Spleen (tissue), 11 donors: ENCODE data around the gene SYTL4. TPM values are rescaled to one million over a fixed set of nuclear protein-coding genes. Genes with fewer than 3 reads are reported as not detected.

Experiments
- DNase-seq: peaks from one replicate; pipeline ENCODE4 v3.0.0-alpha.2; 2020
- H3K27ac ChIP-seq, 8 donors: fragments of 200-600 bp; sonication (generic) in 7 of 8; 1 replicate in 4 of 8; 2 replicates in 4 of 8; pipeline versions ENCODE4 v1.5.0 to v1.8.0; 2016 to 2021; ENCODE audit warnings: inconsistent platforms in 4 of 8, mild to moderate bottlenecking in 4 of 8, moderate library complexity in 1 of 8
- H3K27me3 ChIP-seq, 7 donors: fragments of 200-600 bp; sonication (generic) in 6 of 7; replicated peaks in 1 of 7; 1 replicate in 4 of 7; 2 replicates in 3 of 7; pipeline versions ENCODE4 v1.5.0 to v1.8.0; 2016 to 2021; ENCODE audit warnings: inconsistent platforms in 3 of 7, mild to moderate bottlenecking in 1 of 7
- H3K36me3 ChIP-seq, 6 donors: fragments of 200-600 bp; sonication (generic) in 5 of 6; 1 replicate in 4 of 6; 2 replicates in 2 of 6; pipeline versions ENCODE4 v1.5.0 to v1.8.0; 2016 to 2021; ENCODE audit warnings: inconsistent platforms in 2 of 6
- H3K4me1 ChIP-seq, 6 donors: fragments of 200-600 bp; sonication (generic) in 5 of 6; 1 replicate in 3 of 6; 2 replicates in 3 of 6; pipeline versions ENCODE4 v1.5.0 to v1.8.0; 2016 to 2021; ENCODE audit warnings: inconsistent platforms in 3 of 6
- H3K4me3 ChIP-seq, 8 donors: fragments of 200-600 bp; sonication (generic) in 7 of 8; 1 replicate in 4 of 8; 2 replicates in 4 of 8; pipeline versions ENCODE4 v1.5.0 to v1.8.0; 2016 to 2021; ENCODE audit warnings: inconsistent platforms in 4 of 8, mild to moderate bottlenecking in 4 of 8, moderate library complexity in 2 of 8
- H3K9me3 ChIP-seq, 8 donors: fragments of 200-600 bp; sonication (generic) in 7 of 8; 1 replicate in 4 of 8; 2 replicates in 4 of 8; pipeline versions ENCODE4 v1.5.0 to v1.8.0; 2016 to 2021; ENCODE audit warnings: inconsistent platforms in 4 of 8
- POLR2A ChIP-seq, 3 donors: fragments of 450-650 bp; IDR thresholded peaks; one replicate each; pipeline ENCODE4 v1.5.1; 2017; ENCODE audit warnings: antibody characterized with exemption in 3 of 3, mild to moderate bottlenecking in 1 of 3
- POLR2AphosphoS5 ChIP-seq, 3 donors: sonication (generic); formaldehyde crosslinking; IDR thresholded peaks; one replicate each; pipeline ENCODE4 v1.5.1; 2017; ENCODE audit warnings: antibody characterized with exemption in 3 of 3
- WGBS, 5 donors: extraction: QIAGEN DNeasy Blood & Tissue Kit in 3 of 5; methylation state at CpG; one replicate each; pipeline versions ENCODE4 v1.1.5 to v1.1.7; 2013 to 2018; 5-methylcytosine and 5-hydroxymethylcytosine counted together
- intact Hi-C: fragments of 100-400 bp; cut with DNase I; formaldehyde crosslinking; loops from one replicate; pipeline ENCODE4 v1.15.0; 2023; ENCODE audit warnings: low total_unique reads
- polyA plus RNA-seq, 3 donors: library from polyadenylated mRNA; stranded (reverse); fragments of 200-250 nt; gene quantifications; one replicate each; pipeline ENCODE4 v1.2.1, GENCODE V29; 2013
- total RNA-seq, 7 donors: library from RNA; depleted of rRNA in 3 of 7; stranded (reverse); fragments of >200 nt in 3 of 7; fragmentation: NEBNext Ultra II Directional in 4 of 7; extraction: Animal tissue kit (Norgen Biotek cat#: 25700) in 4 of 7; gene quantifications; one replicate each; pipeline versions ENCODE4 v1.1.0 to v1.2.1, GENCODE V29; 2016 to 2021
- TF ChIP-seq, protein P1 (sequence below), 11 experiments: fragments of 200-600 bp in 7 of 11; fragments of 450-650 bp in 4 of 11; sonication (generic) in 4 of 11; IDR thresholded peaks in 8 of 11; conservative IDR thresholded peaks in 3 of 11; 1 replicate in 7 of 11; 2 replicates in 4 of 11; pipeline versions ENCODE4 v1.4.0 to v1.8.0; 2016 to 2021; ENCODE audit warnings: antibody characterized with exemption in 11 of 11, inconsistent platforms in 4 of 11, mild to moderate bottlenecking in 1 of 11
- donor health status: healthy with polysubstance abuse.
- donor health status: DM: no; HTN: no; CAD: no; lungs with moderate emphysema.
- donor health status: DM: no; HTN: no; CAD: no.
- donor health status: Bipolar disorder and iron deficiency.
- donor health status: healthy.
- donor health status: DM: no; HTN: no; CAD: no.
- donor health status: DM: yes; HTN: yes; CAD: no.

Gene SYTL4
- total and polyA plus RNA-seq, 10 donors = 1.2 to 16.8 (median 6.7) TPM

DNA sequence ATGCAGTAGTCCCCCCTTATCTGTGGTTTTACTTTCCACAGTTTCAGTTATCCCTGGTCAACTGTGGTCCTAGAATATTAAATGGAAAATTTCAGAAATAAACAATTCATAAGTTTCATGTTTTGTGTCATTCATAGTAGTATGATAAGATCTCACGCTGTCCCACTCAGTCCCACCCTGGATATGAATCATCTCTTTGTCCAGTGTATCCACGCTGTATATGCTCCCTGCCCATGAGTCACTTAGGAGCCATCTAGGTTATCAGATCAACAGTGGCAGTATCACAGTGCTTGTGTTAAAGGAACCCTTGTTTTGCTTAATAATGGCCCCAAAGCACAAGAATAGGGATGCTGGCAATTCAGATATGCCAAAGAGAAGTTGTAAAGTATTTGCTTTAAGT, 16.2 kb upstream of the SYTL4 start:
- Histone ChIP-seq H3K36me3 (no peaks in the 10 kb centered on the region), H3K27me3 (peaks cover 0 to 19% (median 0%) of the 10 kb centered on the region in 7 donors), H3K9me3 (no peaks in the 10 kb centered on the region), H3K4me1 (no peaks in the 10 kb centered on the region), H3K27ac (no peak overlapping the region), H3K4me3 (no peak overlapping the region)
- TF ChIP-seq POLR2AphosphoS5 (IDR thresholded peaks at IDR 0.05) (no peak), POLR2A (IDR thresholded peaks at IDR 0.05) (no peak)
- TF ChIP-seq, protein P1, sequence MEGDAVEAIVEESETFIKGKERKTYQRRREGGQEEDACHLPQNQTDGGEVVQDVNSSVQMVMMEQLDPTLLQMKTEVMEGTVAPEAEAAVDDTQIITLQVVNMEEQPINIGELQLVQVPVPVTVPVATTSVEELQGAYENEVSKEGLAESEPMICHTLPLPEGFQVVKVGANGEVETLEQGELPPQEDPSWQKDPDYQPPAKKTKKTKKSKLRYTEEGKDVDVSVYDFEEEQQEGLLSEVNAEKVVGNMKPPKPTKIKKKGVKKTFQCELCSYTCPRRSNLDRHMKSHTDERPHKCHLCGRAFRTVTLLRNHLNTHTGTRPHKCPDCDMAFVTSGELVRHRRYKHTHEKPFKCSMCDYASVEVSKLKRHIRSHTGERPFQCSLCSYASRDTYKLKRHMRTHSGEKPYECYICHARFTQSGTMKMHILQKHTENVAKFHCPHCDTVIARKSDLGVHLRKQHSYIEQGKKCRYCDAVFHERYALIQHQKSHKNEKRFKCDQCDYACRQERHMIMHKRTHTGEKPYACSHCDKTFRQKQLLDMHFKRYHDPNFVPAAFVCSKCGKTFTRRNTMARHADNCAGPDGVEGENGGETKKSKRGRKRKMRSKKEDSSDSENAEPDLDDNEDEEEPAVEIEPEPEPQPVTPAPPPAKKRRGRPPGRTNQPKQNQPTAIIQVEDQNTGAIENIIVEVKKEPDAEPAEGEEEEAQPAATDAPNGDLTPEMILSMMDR (IDR thresholded peaks at IDR 0.05 in 8 of 11, conservative IDR thresholded peaks at IDR 0.05 in 3 of 11) = no peak
- 62 to 86% (median 80%) methylated on average over 2 of the region's 2 CpGs for WGBS, 5 donors
- intact Hi-C loops = no loop called here
- DNase-seq = no peak

GRCh38 chrX:100747703-100748102, 15.8 kb upstream of the SYTL4 start:
- no peaks in the 10 kb centered on the region for H3K36me3 ChIP-seq
- TF ChIP-seq, protein P1 (IDR thresholded peaks at IDR 0.05 in 8 of 11, conservative IDR thresholded peaks at IDR 0.05 in 3 of 11) = no peak
- TF ChIP-seq POLR2AphosphoS5 (IDR thresholded peaks at IDR 0.05) = no peak
- TF ChIP-seq POLR2A (IDR thresholded peaks at IDR 0.05) = no peak
- H3K27ac ChIP-seq = no peak overlapping the region
- intact Hi-C loops = no loop called here
- H3K9me3 ChIP-seq = no peaks in the 10 kb centered on the region
- no peak overlapping the region for H3K4me3 ChIP-seq
- no peaks in the 10 kb centered on the region for H3K4me1 ChIP-seq
- no peak for DNase-seq
- 34 to 79% (median 61%) methylated on average over 2 of the region's 2 CpGs for WGBS, 5 donors
- H3K27me3 ChIP-seq = peaks cover 0 to 19% (median 0%) of the 10 kb centered on the region in 7 donors

DNA sequence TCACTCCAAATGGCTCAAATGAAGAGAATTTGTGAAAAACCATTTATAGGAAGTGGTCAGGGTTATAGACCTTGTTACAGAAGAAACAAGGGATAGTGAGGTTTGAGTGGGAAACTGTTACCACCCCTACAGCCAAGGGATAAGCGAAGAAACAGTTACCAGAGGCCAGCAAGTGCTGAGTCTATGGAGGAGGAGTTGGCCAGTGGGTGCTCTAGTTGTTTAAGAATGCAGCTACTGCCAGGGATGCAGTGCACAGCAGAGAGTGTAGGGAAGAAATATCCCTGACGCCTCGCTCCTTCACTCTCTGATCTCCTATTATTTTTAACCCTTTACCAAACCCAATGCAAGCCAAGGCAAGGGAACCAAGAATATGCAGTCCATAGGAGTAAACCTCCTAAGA, 15.2 kb upstream of the SYTL4 start:
- intact Hi-C loops = no loop called here
- no peak for DNase-seq
- H3K27me3 ChIP-seq = peaks cover 0 to 19% (median 0%) of the 10 kb centered on the region in 7 donors
- H3K4me1 ChIP-seq = no peaks in the 10 kb centered on the region
- no peak overlapping the region for H3K4me3 ChIP-seq
- no peaks in the 10 kb centered on the region for H3K9me3 ChIP-seq
- 40 to 66% (median 58%) methylated on average over 3 of the region's 3 CpGs for WGBS, 5 donors
- H3K36me3 ChIP-seq = no peaks in the 10 kb centered on the region
- TF ChIP-seq, protein P1 (IDR thresholded peaks at IDR 0.05 in 8 of 11, conservative IDR thresholded peaks at IDR 0.05 in 3 of 11) = no peak
- TF ChIP-seq POLR2A (IDR thresholded peaks at IDR 0.05) = no peak
- no peak for TF ChIP-seq POLR2AphosphoS5 (IDR thresholded peaks at IDR 0.05)
- no peak overlapping the region for H3K27ac ChIP-seq

DNA sequence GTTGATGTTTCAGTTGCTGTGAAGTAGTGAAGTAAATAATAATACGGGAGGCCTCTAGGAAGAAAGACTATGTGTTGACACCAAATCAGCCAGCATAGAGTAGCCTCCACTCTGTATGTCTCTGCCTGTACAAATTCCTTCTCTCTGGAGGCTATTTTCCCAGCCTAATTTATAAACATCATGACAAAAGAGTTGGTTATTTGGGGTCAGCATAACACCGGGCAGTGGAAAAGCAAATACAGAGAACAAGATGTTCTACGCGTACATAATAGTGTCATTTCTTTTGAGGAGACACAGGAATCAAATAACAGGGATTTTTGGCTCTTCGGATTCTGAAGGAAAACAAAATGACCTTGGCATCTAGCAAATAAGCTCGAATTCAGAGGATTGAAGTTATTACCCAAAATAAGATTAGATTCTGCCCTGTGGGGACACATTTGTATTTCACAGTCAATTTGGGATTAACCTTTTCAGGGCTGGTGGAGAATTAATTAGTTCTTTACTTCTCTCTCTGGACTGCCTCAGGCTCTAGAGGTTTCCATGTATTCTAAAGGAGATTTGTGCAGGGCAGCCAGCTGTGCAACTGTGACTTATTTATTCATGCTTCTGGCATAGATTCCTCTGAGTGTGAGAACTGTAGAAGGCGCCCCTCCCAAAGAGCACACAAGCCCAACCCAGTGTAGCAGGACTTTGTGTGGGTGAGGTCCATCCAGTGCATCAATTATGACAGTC, 14.1 kb upstream of the SYTL4 start:
- Histone ChIP-seq H3K27ac (peak overlapping the region in 2 of 8 donors; percentile 21 to 37), H3K27me3 (peaks cover 0 to 14% (median 0%) of the 10 kb centered on the region in 7 donors), H3K4me3 (no peak overlapping the region), H3K4me1 (no peaks in the 10 kb centered on the region), H3K36me3 (no peaks in the 10 kb centered on the region), H3K9me3 (no peaks in the 10 kb centered on the region)
- intact Hi-C loops = no loop called here
- no peak for DNase-seq
- 61 to 69% (median 63%) methylated on average over 7 of the region's 7 CpGs for WGBS, 5 donors
- TF ChIP-seq POLR2AphosphoS5 (IDR thresholded peaks at IDR 0.05) = no peak
- TF ChIP-seq, protein P1 (IDR thresholded peaks at IDR 0.05 in 8 of 11, conservative IDR thresholded peaks at IDR 0.05 in 3 of 11) = no peak
- no peak for TF ChIP-seq POLR2A (IDR thresholded peaks at IDR 0.05)
